GM12878 (cell line): ENCODE data around the gene TBC1D5. TPM values are rescaled to one million over a fixed set of nuclear protein-coding genes. Genes with fewer than 3 reads are reported as not detected.

Source experiments
- ATAC-seq: fragments of 200-7000 bp; cut with Tn5 transposase; 3 replicates; pipeline ENCODE4 v1.9.1; 2020; ENCODE audit warnings: mild to moderate bottlenecking, moderate library complexity
- BruUV-seq: library from RNA; stranded (reverse); fragments of 400-500 nt; replicated peaks from 2 replicates; lab custom pipeline; 2021; lab: Mats Ljungman, UMichigan
- CTCF ChIA-PET: fragments of 300-600 bp; sonication (Branson Sonifier 250); formaldehyde crosslinking; extraction: SDS; loops from one replicate; lab custom pipeline; 2021; ENCODE audit warnings: inconsistent platforms; lab: Yijun Ruan, JAX
- POLR2A ChIA-PET: fragments of 350-600 bp; formaldehyde crosslinking; extraction: SDS; loops from one replicate; lab custom pipeline; 2021; ENCODE audit warnings: inconsistent platforms; lab: Charles Lee
- RAD21 ChIA-PET: fragments of 300-600 bp; sonication (Branson Sonifier 250); formaldehyde crosslinking; loops from one replicate; lab custom pipeline; 2023; ENCODE audit warnings: antibody characterized with exemption; ENCODE audit not compliant: unreplicated experiment; lab: Charles Lee
- SMC1A ChIA-PET: fragments of 300-600 bp; sonication (Branson Sonifier 250); formaldehyde crosslinking; loops from one replicate; lab custom pipeline; 2023; ENCODE audit not compliant: unreplicated experiment, uncharacterized antibody; lab: Charles Lee
- DNase-seq: peaks from one replicate; pipeline ENCODE4 v3.0.0-alpha.2; 2011; ENCODE audit warnings: low read depth, low spot score
- FAIRE-seq: peaks from 3 replicates; lab custom pipeline; 2011; peaks lifted over from hg19 to GRCh38; lab: Jason Lieb, UNC
- H2AFZ ChIP-seq: 2 replicates; pipeline ENCODE4 v1.6.0; 2011; ENCODE audit warnings: low read depth, low read length, control low read depth; ENCODE audit not compliant: control insufficient read depth
- H3K27ac ChIP-seq: 2 replicates; pipeline ENCODE4 v1.5.1; 2011; ENCODE audit warnings: control low read depth; ENCODE audit not compliant: control insufficient read depth, insufficient read depth
- H3K27me3 ChIP-seq, 2 experiments: replicated peaks in 1 of 2; 2 replicates each; pipeline versions ENCODE4 v1.6.0 to v1.6.1; 2011; ENCODE audit warnings: low read length in 1 of 2; ENCODE audit not compliant: control insufficient read depth in 2 of 2, insufficient read depth in 2 of 2
- H3K36me3 ChIP-seq, 2 experiments: 2 replicates each; pipeline ENCODE4 v1.5.1; 2011; ENCODE audit warnings: low read length in 1 of 2; ENCODE audit not compliant: control insufficient read depth in 2 of 2, insufficient read depth in 2 of 2
- H3K4me1 ChIP-seq: 2 replicates; pipeline ENCODE4 v1.6.1; 2011; ENCODE audit warnings: mild to moderate bottlenecking, low read length, moderate library complexity, mixed read lengths; ENCODE audit not compliant: control insufficient read depth, insufficient read depth
- H3K4me2 ChIP-seq: 2 replicates; pipeline ENCODE4 v1.6.0; 2011; ENCODE audit warnings: control low read depth; ENCODE audit not compliant: control insufficient read depth, insufficient read depth
- H3K4me3 ChIP-seq: fragments of 200-600 bp; sonication (generic); 2 replicates; pipeline ENCODE4 v1.5.1; 2016
- H3K79me2 ChIP-seq: 2 replicates; pipeline ENCODE4 v1.6.0; 2011; ENCODE audit warnings: low read length; ENCODE audit not compliant: control insufficient read depth, insufficient read depth
- H3K9ac ChIP-seq: 2 replicates; pipeline ENCODE4 v1.8.0; 2011; ENCODE audit warnings: low read length, control low read depth, mixed read lengths; ENCODE audit not compliant: control insufficient read depth, insufficient read depth
- H3K9me3 ChIP-seq: replicated peaks from 3 replicates; pipeline ENCODE4 v1.5.1; 2011; ENCODE audit warnings: mild to moderate bottlenecking, low read length; ENCODE audit not compliant: control insufficient read depth, insufficient read depth
- H4K20me1 ChIP-seq: 2 replicates; pipeline ENCODE4 v1.6.0; 2011; ENCODE audit not compliant: control insufficient read depth, insufficient read depth
- EZH2 ChIP-seq: IDR thresholded peaks from 2 replicates; pipeline ENCODE4 v1.6.1; 2012; ENCODE audit warnings: low read depth, mild to moderate bottlenecking, control low read depth, inconsistent platforms, low read length, borderline replicate concordance; ENCODE audit not compliant: control insufficient read depth
- MTA3 ChIP-seq: IDR thresholded peaks from 2 replicates; pipeline ENCODE4 v1.6.1; 2012; ENCODE audit warnings: low read length, inconsistent platforms, borderline replicate concordance
- NBN ChIP-seq: fragments of 450-650 bp; IDR thresholded peaks from 2 replicates; pipeline ENCODE4 v1.6.1; 2016
- NR2C1 ChIP-seq: fragments of 450-650 bp; IDR thresholded peaks from 2 replicates; pipeline ENCODE4 v1.6.1; 2017; ENCODE audit warnings: antibody characterized with exemption, mild to moderate bottlenecking, moderate library complexity
- POLR2A ChIP-seq: IDR thresholded peaks from 2 replicates; pipeline ENCODE4 v1.6.1; 2011; ENCODE audit warnings: low read depth, mild to moderate bottlenecking, low read length
- RBBP5 ChIP-seq: fragments of 200-600 bp; sonication (generic); conservative IDR thresholded peaks from 2 replicates; pipeline ENCODE4 v1.6.1; 2016
- SMC3 ChIP-seq: IDR thresholded peaks from 2 replicates; pipeline ENCODE4 v1.6.1; 2011; ENCODE audit warnings: low read length, improper control_type of control experiment, borderline replicate concordance
- SREBF2 ChIP-seq: IDR thresholded peaks from 2 replicates; pipeline ENCODE4 v1.6.1; 2012; ENCODE audit warnings: mild to moderate bottlenecking, low read length
- SRF ChIP-seq, 2 experiments: IDR thresholded peaks; 2 replicates each; pipeline ENCODE4 v1.6.1; 2011; ENCODE audit warnings: low read depth in 2 of 2, low read length in 2 of 2, mild to moderate bottlenecking in 1 of 2, moderate library complexity in 1 of 2
- ZZZ3 ChIP-seq: IDR thresholded peaks from 2 replicates; pipeline ENCODE4 v1.6.1; 2011; ENCODE audit warnings: low read depth; ENCODE audit not compliant: control insufficient read depth, insufficient read length
- WGBS: methylation state at CpG from one replicate; pipeline ENCODE4 v1.1.6; 2016; ENCODE audit warnings: low lambda C conversion rate; ENCODE audit not compliant: insufficient replicate concordance, insufficient coverage; ENCODE audit errors: missing lambda C conversion rate; 5-methylcytosine and 5-hydroxymethylcytosine counted together
- in situ Hi-C: fragments of 300-500 bp; cut with MboI; formaldehyde crosslinking; loops from 9 replicates; pipeline ENCODE4 v1.14.3; 2018; ENCODE audit warnings: mixed read lengths
- intact Hi-C: fragments of 100-400 bp; cut with micrococcal nuclease; formaldehyde crosslinking; loops from one replicate; pipeline ENCODE4 v1.14.2; 2022; ENCODE audit not compliant: unreplicated experiment
- polyA plus RNA-seq, 11 experiments: library from polyadenylated mRNA; depleted of rRNA in 4 of 11; unstranded in 6 of 11; stranded (reverse) in 5 of 11; fragments of >200 nt; fragmentation: Nextera tagmentation in 4 of 11; fragmentation: Illumina TruSeq in 1 of 11; extraction: Ambion mirVana in 4 of 11; extraction: Trizol in 1 of 11; gene quantifications; 1 replicate in 1 of 11; 2 replicates in 10 of 11; pipeline versions ENCODE4 v1.2.1 to v1.2.3, GENCODE V29; 2011 to 2016; ENCODE audit warnings: inconsistent platforms in 2 of 11, missing spikeins in 2 of 11, low read depth in 1 of 11
- total RNA-seq, 4 experiments: library from RNA; depleted of rRNA in 3 of 4; stranded (reverse); fragments of >200 nt in 3 of 4; fragmentation: Illumina TruSeq in 1 of 4; extraction: Trizol in 1 of 4; gene quantifications; 2 replicates each; pipeline versions ENCODE4 v1.2.1 to v1.2.3, GENCODE V29; 2013 to 2021
- TF ChIP-seq, protein P1 (sequence below): fragments of 450-650 bp; formaldehyde crosslinking; IDR thresholded peaks from 2 replicates; pipeline ENCODE4 v1.4.0; 2020; ENCODE audit warnings: mild to moderate bottlenecking, moderate library complexity
- TF ChIP-seq, protein P2 (sequence below): fragments of 450-650 bp; conservative IDR thresholded peaks from 2 replicates; pipeline ENCODE4 v1.6.1; 2017; ENCODE audit warnings: mild to moderate bottlenecking, moderate library complexity
- TF ChIP-seq, protein P3 (sequence below), 3 experiments: IDR thresholded peaks in 2 of 3; conservative IDR thresholded peaks in 1 of 3; 2 replicates each; pipeline ENCODE4 v1.5.1; 2011; ENCODE audit warnings: low read depth in 3 of 3, low read length in 3 of 3, mild to moderate bottlenecking in 3 of 3, control low read depth in 2 of 3, moderate library complexity in 2 of 3, inconsistent platforms in 1 of 3, mixed read lengths in 1 of 3; ENCODE audit not compliant: control insufficient read depth in 2 of 3, insufficient read depth in 1 of 3; ENCODE audit errors: extremely low read depth in 1 of 3
- TF ChIP-seq, protein P4 (sequence below): fragments of 450-650 bp; IDR thresholded peaks from 2 replicates; pipeline ENCODE4 v1.6.1; 2017; ENCODE audit warnings: mild to moderate bottlenecking, low read depth, inconsistent platforms; ENCODE audit not compliant: poor library complexity, severe bottlenecking

The TBC1D5 gene
- total and polyA plus RNA-seq, 10 of the 15 experiments (the other 5 are each of a cell fraction or from before 2014, with no cell fraction given): 5.5 to 61.0 (median 43.8) TPM

DNA sequence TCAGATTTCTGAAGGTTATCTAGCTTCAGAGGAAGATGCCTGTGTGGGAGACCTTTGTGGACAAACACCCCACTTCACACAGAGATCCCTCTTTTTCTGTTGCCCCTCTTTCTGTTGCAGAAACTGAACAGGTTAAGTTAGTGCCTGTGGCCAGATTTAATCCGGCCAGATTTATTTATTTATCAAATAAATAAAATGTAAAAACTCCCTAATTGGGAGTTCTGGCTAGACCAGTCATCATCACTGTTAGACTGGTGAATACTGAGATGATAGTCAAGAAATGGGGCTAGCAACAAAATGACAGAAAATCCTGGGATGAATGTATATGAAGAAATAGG is 1.2 kb upstream of the TBC1D5 start:
- Histone ChIP-seq H3K36me3 (no peaks in the 10 kb centered on the region), H3K27ac (peak overlapping the region; percentile 92), H3K79me2 (peaks cover 40% of the 10 kb centered on the region), H4K20me1 (no peaks in the 10 kb centered on the region), H3K4me1 (peaks cover 22% of the 10 kb centered on the region), H2AFZ (no peak overlapping the region; the same call in 1 of the 2 replicates), H3K9me3 (no peaks in the 10 kb centered on the region), H3K27me3 (no peaks in the 10 kb centered on the region), H3K4me3 (peak overlapping the region; percentile 94), H3K9ac (peak overlapping the region; percentile 92), H3K4me2 (peak overlapping the region; percentile 85)
- 10% methylated on average over 1 of the region's 1 CpG for WGBS
- ChIA-PET RAD21 (interaction anchor here (0.6 to 1.6 kb wide), 4 partner anchors 9 to 30 kb away, joined by 3 to 6 read pairs (median 4); no protein-coding TSS in a partner anchor), CTCF (interaction anchor here (0.7 to 2.1 kb wide), 3 partner anchors 96 to 98 kb away, joined by 3 to 10 read pairs (median 9); no protein-coding TSS in a partner anchor), POLR2A (interaction anchor here (0.5 to 1.3 kb wide), 3 partner anchors 8 to 94 kb away, joined by 3 to 5 read pairs (median 5); no protein-coding TSS in a partner anchor), SMC1A (interaction anchor here (0.6 to 1.9 kb wide), 7 partner anchors 9 to 479 kb away, joined by 3 to 9 read pairs (median 4); no protein-coding TSS in a partner anchor)
- no TSS peak for BruUV-seq
- intact Hi-C loops (loop anchor here (5.0 to 10.0 kb wide), 4 partner anchors 166 to 1371 kb away; partner anchors contain the start of gene RFTN1), in situ Hi-C loops (loop anchor here (10.0 kb wide), 1 partner anchor 1229 kb away; the partner anchor contains the start of gene RFTN1)
- DNase-seq: no peak
- ATAC-seq: no peak
- no peak for FAIRE-seq
- TF ChIP-seq ZZZ3 (no peak), MTA3 (no peak), NR2C1 (no peak), POLR2A (no peak), SMC3 (no peak), RBBP5 (no peak), NBN (no peak), SREBF2 (no peak), EZH2 (no peak), SRF (IDR thresholded peaks at IDR 0.05; ENCODE audit: low read depth in 2 of 2, low read length in 2 of 2) (no peak)
- TF ChIP-seq, protein P1, sequence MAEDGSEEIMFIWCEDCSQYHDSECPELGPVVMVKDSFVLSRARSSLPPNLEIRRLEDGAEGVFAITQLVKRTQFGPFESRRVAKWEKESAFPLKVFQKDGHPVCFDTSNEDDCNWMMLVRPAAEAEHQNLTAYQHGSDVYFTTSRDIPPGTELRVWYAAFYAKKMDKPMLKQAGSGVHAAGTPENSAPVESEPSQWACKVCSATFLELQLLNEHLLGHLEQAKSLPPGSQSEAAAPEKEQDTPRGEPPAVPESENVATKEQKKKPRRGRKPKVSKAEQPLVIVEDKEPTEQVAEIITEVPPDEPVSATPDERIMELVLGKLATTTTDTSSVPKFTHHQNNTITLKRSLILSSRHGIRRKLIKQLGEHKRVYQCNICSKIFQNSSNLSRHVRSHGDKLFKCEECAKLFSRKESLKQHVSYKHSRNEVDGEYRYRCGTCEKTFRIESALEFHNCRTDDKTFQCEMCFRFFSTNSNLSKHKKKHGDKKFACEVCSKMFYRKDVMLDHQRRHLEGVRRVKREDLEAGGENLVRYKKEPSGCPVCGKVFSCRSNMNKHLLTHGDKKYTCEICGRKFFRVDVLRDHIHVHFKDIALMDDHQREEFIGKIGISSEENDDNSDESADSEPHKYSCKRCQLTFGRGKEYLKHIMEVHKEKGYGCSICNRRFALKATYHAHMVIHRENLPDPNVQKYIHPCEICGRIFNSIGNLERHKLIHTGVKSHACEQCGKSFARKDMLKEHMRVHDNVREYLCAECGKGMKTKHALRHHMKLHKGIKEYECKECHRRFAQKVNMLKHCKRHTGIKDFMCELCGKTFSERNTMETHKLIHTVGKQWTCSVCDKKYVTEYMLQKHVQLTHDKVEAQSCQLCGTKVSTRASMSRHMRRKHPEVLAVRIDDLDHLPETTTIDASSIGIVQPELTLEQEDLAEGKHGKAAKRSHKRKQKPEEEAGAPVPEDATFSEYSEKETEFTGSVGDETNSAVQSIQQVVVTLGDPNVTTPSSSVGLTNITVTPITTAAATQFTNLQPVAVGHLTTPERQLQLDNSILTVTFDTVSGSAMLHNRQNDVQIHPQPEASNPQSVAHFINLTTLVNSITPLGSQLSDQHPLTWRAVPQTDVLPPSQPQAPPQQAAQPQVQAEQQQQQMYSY (CRISPR knock-in tag): no peak
- TF ChIP-seq, protein P2, sequence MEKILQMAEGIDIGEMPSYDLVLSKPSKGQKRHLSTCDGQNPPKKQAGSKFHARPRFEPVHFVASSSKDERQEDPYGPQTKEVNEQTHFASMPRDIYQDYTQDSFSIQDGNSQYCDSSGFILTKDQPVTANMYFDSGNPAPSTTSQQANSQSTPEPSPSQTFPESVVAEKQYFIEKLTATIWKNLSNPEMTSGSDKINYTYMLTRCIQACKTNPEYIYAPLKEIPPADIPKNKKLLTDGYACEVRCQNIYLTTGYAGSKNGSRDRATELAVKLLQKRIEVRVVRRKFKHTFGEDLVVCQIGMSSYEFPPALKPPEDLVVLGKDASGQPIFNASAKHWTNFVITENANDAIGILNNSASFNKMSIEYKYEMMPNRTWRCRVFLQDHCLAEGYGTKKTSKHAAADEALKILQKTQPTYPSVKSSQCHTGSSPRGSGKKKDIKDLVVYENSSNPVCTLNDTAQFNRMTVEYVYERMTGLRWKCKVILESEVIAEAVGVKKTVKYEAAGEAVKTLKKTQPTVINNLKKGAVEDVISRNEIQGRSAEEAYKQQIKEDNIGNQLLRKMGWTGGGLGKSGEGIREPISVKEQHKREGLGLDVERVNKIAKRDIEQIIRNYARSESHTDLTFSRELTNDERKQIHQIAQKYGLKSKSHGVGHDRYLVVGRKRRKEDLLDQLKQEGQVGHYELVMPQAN: no peak
- TF ChIP-seq, protein P3, sequence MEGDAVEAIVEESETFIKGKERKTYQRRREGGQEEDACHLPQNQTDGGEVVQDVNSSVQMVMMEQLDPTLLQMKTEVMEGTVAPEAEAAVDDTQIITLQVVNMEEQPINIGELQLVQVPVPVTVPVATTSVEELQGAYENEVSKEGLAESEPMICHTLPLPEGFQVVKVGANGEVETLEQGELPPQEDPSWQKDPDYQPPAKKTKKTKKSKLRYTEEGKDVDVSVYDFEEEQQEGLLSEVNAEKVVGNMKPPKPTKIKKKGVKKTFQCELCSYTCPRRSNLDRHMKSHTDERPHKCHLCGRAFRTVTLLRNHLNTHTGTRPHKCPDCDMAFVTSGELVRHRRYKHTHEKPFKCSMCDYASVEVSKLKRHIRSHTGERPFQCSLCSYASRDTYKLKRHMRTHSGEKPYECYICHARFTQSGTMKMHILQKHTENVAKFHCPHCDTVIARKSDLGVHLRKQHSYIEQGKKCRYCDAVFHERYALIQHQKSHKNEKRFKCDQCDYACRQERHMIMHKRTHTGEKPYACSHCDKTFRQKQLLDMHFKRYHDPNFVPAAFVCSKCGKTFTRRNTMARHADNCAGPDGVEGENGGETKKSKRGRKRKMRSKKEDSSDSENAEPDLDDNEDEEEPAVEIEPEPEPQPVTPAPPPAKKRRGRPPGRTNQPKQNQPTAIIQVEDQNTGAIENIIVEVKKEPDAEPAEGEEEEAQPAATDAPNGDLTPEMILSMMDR (IDR thresholded peaks at IDR 0.05 in 2 of 3, conservative IDR thresholded peaks at IDR 0.05 in 1 of 3; ENCODE audit: control insufficient read depth in 2 of 3, extremely low read depth in 1 of 3, insufficient read depth in 1 of 3, low read depth in 3 of 3, low read length in 3 of 3): no peak
- TF ChIP-seq, protein P4, sequence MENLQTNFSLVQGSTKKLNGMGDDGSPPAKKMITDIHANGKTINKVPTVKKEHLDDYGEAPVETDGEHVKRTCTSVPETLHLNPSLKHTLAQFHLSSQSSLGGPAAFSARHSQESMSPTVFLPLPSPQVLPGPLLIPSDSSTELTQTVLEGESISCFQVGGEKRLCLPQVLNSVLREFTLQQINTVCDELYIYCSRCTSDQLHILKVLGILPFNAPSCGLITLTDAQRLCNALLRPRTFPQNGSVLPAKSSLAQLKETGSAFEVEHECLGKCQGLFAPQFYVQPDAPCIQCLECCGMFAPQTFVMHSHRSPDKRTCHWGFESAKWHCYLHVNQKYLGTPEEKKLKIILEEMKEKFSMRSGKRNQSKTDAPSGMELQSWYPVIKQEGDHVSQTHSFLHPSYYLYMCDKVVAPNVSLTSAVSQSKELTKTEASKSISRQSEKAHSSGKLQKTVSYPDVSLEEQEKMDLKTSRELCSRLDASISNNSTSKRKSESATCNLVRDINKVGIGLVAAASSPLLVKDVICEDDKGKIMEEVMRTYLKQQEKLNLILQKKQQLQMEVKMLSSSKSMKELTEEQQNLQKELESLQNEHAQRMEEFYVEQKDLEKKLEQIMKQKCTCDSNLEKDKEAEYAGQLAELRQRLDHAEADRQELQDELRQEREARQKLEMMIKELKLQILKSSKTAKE: no peak
